GM12872 (cell line): ENCODE data around the gene KRT86.

Experiments used
- CTCF ChIP-seq: IDR thresholded peaks from 3 replicates; pipeline ENCODE4 v1.5.1; 2011; ENCODE audit warnings: low read depth, mild to moderate bottlenecking, low read length, moderate library complexity; ENCODE audit not compliant: insufficient read depth

Gene KRT86

GRCh38 chr12:52245962-52246569 is 28.4 kb upstream of the KRT86 start:
- TF ChIP-seq CTCF: no peak

- no peak for TF ChIP-seq CTCF
Observed at GRCh38 chr12:52246720-52247621, 27.5 kb upstream of the KRT86 start.

GRCh38 chr12:52247622-52248540 is 26.6 kb upstream of the KRT86 start:
- TF ChIP-seq CTCF: no peak

GRCh38 chr12:52248541-52249461 is 25.6 kb upstream of the KRT86 start:
- TF ChIP-seq CTCF: no peak

- TF ChIP-seq CTCF: no peak
Observed at GRCh38 chr12:52249511-52250047, 24.9 kb upstream of the KRT86 start.

- TF ChIP-seq CTCF: no peak
Observed at GRCh38 chr12:52250048-52250990, 24.1 kb upstream of the KRT86 start.
